Loucy (cell line): Measurements from ENCODE around the gene TGFBR3.

Experiments
- H2AFZ ChIP-seq: fragments of 200-600 bp; sonication (generic); 2 replicates; pipeline ENCODE4 v1.6.0; 2016; ENCODE audit warnings: antibody characterized with exemption, mild to moderate bottlenecking, low read length, moderate library complexity
- H3F3A ChIP-seq: fragments of 200-600 bp; 2 replicates; pipeline ENCODE4 v1.6.0; 2016; ENCODE audit warnings: antibody characterized with exemption, low read depth, mild to moderate bottlenecking
- H3K27me3 ChIP-seq: fragments of 200-600 bp; sonication (generic); 2 replicates; pipeline ENCODE4 v1.6.1; 2014; ENCODE audit warnings: low read length, mild to moderate bottlenecking; ENCODE audit not compliant: insufficient read depth, poor library complexity, severe bottlenecking
- H3K36me3 ChIP-seq: fragments of 200-600 bp; sonication (generic); 2 replicates; pipeline ENCODE4 v1.6.1; 2016; ENCODE audit warnings: low read length; ENCODE audit not compliant: insufficient read depth
- H3K4me1 ChIP-seq: fragments of 200-600 bp; sonication (generic); 2 replicates; pipeline ENCODE4 v1.5.1; 2014; ENCODE audit warnings: low read length, mild to moderate bottlenecking; ENCODE audit not compliant: insufficient read depth, poor library complexity, severe bottlenecking
- H3K4me2 ChIP-seq: fragments of 200-600 bp; sonication (generic); 2 replicates; pipeline ENCODE4 v1.6.0; 2014; ENCODE audit warnings: antibody characterized with exemption, low read length, low read depth, mild to moderate bottlenecking; ENCODE audit not compliant: poor library complexity, severe bottlenecking
- H3K4me3 ChIP-seq: fragments of 200-600 bp; sonication (generic); 2 replicates; pipeline ENCODE4 v1.5.1; 2014; ENCODE audit warnings: low read length, mild to moderate bottlenecking, mixed read lengths; ENCODE audit not compliant: poor library complexity, severe bottlenecking
- H3K79me2 ChIP-seq: fragments of 200-600 bp; sonication (generic); 2 replicates; pipeline ENCODE4 v1.6.1; 2014; ENCODE audit warnings: low read length; ENCODE audit not compliant: insufficient read depth
- H3K9ac ChIP-seq: fragments of 200-600 bp; sonication (generic); 2 replicates; pipeline ENCODE4 v1.6.0; 2014; ENCODE audit warnings: mild to moderate bottlenecking, low read depth, low read length, moderate library complexity; ENCODE audit not compliant: poor library complexity, severe bottlenecking
- H3K9me2 ChIP-seq: fragments of 200-600 bp; sonication (generic); replicated peaks from 2 replicates; pipeline ENCODE4 v1.6.1; 2016; ENCODE audit warnings: low read depth, low read length, mixed read lengths
- H3K9me3 ChIP-seq: fragments of 200-600 bp; sonication (generic); 2 replicates; pipeline ENCODE4 v1.6.1; 2014; ENCODE audit warnings: mild to moderate bottlenecking, antibody characterized with exemption, low read length, low read depth; ENCODE audit not compliant: insufficient read depth
- H4K20me1 ChIP-seq: fragments of 200-600 bp; sonication (generic); 2 replicates; pipeline ENCODE4 v1.6.0; 2014; ENCODE audit warnings: antibody characterized with exemption, low read length, mild to moderate bottlenecking; ENCODE audit not compliant: insufficient read depth, poor library complexity, severe bottlenecking
- CTCF ChIP-seq: fragments of 200-600 bp; sonication (generic); conservative IDR thresholded peaks from 2 replicates; pipeline ENCODE4 v1.5.1; 2014; ENCODE audit warnings: mild to moderate bottlenecking, antibody characterized with exemption, low read length
- EZH2phosphoT487 ChIP-seq: fragments of 200-600 bp; IDR thresholded peaks from 2 replicates; pipeline ENCODE4 v1.6.1; 2018; ENCODE audit warnings: antibody characterized with exemption, mild to moderate bottlenecking, moderate library complexity, borderline replicate concordance

TGFBR3 gene

GRCh38 chr1:91792489-91793071, 93.4 kb downstream of the TGFBR3 start:
- H3K9me3 ChIP-seq = no peaks in the 10 kb centered on the region
- H3K27me3 ChIP-seq = no peaks in the 10 kb centered on the region
- H3K36me3 ChIP-seq = no peaks in the 10 kb centered on the region
- no peak overlapping the region for H3K4me2 ChIP-seq
- peaks cover 31% of the 10 kb centered on the region for H3K4me1 ChIP-seq
- H3K9ac ChIP-seq = no peak overlapping the region
- H3K79me2 ChIP-seq = no peaks in the 10 kb centered on the region
- H4K20me1 ChIP-seq = no peaks in the 10 kb centered on the region
- no peaks in the 10 kb centered on the region for H3F3A ChIP-seq
- no peak for TF ChIP-seq CTCF
- no peak for TF ChIP-seq EZH2phosphoT487
- no peak overlapping the region; the same call in 1 of the 2 replicates for H2AFZ ChIP-seq
- H3K9me2 ChIP-seq = no peaks in the 10 kb centered on the region
- no peak overlapping the region for H3K4me3 ChIP-seq

DNA sequence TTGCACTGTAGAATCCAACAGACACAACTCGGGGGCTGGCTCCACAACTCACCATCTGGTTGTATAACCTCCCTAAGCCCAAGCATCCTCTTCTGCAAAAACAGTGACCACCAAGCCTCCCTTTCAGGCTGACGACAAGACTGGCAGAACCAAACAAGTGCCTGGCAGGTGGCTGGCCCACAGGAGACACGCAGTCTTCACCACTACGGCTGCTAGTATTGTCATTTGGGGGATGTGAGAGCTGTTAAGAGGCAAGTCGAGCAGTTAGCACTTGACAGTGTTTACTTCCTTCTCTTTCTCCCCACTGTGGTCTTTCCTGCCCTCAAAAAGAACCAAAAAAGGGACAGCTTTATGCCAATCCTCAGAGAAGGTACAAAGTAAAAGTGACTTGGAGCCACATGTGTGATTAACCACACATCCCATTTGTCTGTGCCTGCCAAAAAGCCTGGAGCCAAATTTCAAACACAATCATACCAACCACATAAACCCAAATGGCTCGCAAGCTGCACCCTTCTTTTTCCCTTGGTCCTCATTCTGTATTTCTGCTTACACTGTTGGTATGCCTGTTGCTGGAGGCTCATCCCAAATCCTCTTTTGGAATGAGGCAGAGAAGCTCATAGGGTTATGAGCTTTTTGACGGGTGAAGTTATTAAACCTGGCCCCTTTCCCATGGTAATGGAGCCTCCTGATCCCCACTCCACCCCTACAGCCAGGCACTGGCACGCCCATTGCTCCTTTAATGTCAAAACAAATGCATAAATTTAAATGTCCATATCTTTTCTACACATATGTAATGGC, 94.1 kb downstream of the TGFBR3 start:
- Histone ChIP-seq H4K20me1 (no peaks in the 10 kb centered on the region), H3K9me2 (no peaks in the 10 kb centered on the region), H3K27me3 (no peaks in the 10 kb centered on the region), H3K4me3 (no peak overlapping the region), H3K4me1 (peaks cover 31% of the 10 kb centered on the region), H3F3A (no peaks in the 10 kb centered on the region), H2AFZ (peak overlapping the region; percentile 75), H3K9ac (no peak overlapping the region), H3K36me3 (no peaks in the 10 kb centered on the region), H3K4me2 (peak overlapping the region; percentile 7), H3K79me2 (no peaks in the 10 kb centered on the region), H3K9me3 (no peaks in the 10 kb centered on the region)
- TF ChIP-seq EZH2phosphoT487 (no peak), CTCF (no peak)

- Histone ChIP-seq H3K79me2 (no peaks in the 10 kb centered on the region), H4K20me1 (no peaks in the 10 kb centered on the region), H3K9me3 (no peaks in the 10 kb centered on the region), H3K9ac (no peak overlapping the region), H3K9me2 (no peaks in the 10 kb centered on the region), H3F3A (no peaks in the 10 kb centered on the region), H2AFZ (peak overlapping the region; percentile 75), H3K4me1 (peaks cover 31% of the 10 kb centered on the region), H3K36me3 (no peaks in the 10 kb centered on the region), H3K4me2 (peak overlapping the region; percentile 39), H3K4me3 (no peak overlapping the region), H3K27me3 (no peaks in the 10 kb centered on the region)
- TF ChIP-seq EZH2phosphoT487 (no peak), CTCF (peak; percentile 46)
Observed at GRCh38 chr1:91791103-91791502, 94.8 kb downstream of the TGFBR3 start.
